ENCODE data around the gene FSD1. TPM values are rescaled to one million over a fixed set of nuclear protein-coding genes. Genes with fewer than 3 reads are reported as not detected.

FSD1 gene
- polyA plus RNA-seq, 1 donor from 2014 or later = 114 TPM

DNA sequence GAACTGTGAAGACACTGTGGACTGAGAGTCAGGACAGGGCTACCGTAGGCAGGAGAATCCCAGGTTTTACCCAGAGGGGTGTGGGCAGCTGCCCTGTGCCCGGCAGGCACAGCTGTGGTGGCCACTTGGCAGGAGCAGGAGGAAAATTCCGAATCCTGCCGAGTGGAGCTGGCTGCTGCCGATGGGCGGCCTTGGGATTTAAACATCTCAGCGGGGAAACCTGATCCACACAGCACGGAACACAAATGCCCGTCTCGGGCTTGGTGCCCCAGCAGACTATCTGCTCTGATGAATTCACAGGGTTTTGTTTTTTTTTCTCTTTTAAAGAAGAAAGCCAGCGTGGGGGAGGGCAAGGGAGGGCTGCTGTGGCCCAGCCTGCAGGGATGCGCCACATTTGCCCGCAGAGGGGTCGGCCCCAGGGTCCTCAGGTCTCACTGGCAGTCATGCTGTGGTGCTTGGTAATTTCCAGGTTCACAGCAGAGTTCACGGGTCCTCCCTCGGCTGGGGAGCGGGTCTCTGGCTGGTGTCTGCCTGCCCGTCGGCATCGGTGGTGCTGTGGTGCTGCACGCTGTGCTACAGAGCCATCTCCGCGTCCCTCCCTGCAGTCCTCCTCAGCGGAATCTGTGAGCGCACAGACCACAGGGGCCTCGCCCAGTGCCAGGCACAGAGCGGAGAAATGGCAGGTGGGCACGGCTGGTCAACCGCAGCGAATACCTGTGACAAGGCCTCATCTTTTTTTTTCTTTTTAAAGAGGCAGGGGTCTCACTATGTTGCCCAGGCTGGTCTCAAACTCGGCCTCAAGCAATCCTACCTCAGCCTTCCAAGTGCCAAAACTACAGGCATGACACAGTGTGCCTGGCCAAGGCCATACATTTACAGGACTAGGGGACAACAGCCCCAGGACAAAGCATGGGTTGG, 67.1 kb downstream of the FSD1 start:
- H3K9me2 ChIP-seq (ENCODE audit: insufficient read depth, low read length) = no peaks in the 10 kb centered on the region
- H3K36me3 ChIP-seq (ENCODE audit: insufficient read depth, low read length) = no peaks in the 10 kb centered on the region
- no peak overlapping the region for H3K4me2 ChIP-seq (ENCODE audit: low read length)
- no peaks in the 10 kb centered on the region for H3K27me3 ChIP-seq (ENCODE audit: insufficient read depth, low read depth, low read length)
- H2AFZ ChIP-seq (ENCODE audit: low read depth, low read length) = no peak overlapping the region
- H3F3A ChIP-seq (ENCODE audit: insufficient read depth, low read length, poor library complexity, severe bottlenecking) = no peaks in the 10 kb centered on the region
- no peak overlapping the region for H3K4me3 ChIP-seq (ENCODE audit: low read length)
- no peaks in the 10 kb centered on the region for H3K9me3 ChIP-seq (ENCODE audit: low read length)
- TF ChIP-seq POLR2AphosphoS5 (IDR thresholded peaks at IDR 0.05) = no peak
- TF ChIP-seq, protein P1, sequence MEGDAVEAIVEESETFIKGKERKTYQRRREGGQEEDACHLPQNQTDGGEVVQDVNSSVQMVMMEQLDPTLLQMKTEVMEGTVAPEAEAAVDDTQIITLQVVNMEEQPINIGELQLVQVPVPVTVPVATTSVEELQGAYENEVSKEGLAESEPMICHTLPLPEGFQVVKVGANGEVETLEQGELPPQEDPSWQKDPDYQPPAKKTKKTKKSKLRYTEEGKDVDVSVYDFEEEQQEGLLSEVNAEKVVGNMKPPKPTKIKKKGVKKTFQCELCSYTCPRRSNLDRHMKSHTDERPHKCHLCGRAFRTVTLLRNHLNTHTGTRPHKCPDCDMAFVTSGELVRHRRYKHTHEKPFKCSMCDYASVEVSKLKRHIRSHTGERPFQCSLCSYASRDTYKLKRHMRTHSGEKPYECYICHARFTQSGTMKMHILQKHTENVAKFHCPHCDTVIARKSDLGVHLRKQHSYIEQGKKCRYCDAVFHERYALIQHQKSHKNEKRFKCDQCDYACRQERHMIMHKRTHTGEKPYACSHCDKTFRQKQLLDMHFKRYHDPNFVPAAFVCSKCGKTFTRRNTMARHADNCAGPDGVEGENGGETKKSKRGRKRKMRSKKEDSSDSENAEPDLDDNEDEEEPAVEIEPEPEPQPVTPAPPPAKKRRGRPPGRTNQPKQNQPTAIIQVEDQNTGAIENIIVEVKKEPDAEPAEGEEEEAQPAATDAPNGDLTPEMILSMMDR (IDR thresholded peaks at IDR 0.05; ENCODE audit: poor library complexity, severe bottlenecking) = no peak
- TF ChIP-seq, protein P2, sequence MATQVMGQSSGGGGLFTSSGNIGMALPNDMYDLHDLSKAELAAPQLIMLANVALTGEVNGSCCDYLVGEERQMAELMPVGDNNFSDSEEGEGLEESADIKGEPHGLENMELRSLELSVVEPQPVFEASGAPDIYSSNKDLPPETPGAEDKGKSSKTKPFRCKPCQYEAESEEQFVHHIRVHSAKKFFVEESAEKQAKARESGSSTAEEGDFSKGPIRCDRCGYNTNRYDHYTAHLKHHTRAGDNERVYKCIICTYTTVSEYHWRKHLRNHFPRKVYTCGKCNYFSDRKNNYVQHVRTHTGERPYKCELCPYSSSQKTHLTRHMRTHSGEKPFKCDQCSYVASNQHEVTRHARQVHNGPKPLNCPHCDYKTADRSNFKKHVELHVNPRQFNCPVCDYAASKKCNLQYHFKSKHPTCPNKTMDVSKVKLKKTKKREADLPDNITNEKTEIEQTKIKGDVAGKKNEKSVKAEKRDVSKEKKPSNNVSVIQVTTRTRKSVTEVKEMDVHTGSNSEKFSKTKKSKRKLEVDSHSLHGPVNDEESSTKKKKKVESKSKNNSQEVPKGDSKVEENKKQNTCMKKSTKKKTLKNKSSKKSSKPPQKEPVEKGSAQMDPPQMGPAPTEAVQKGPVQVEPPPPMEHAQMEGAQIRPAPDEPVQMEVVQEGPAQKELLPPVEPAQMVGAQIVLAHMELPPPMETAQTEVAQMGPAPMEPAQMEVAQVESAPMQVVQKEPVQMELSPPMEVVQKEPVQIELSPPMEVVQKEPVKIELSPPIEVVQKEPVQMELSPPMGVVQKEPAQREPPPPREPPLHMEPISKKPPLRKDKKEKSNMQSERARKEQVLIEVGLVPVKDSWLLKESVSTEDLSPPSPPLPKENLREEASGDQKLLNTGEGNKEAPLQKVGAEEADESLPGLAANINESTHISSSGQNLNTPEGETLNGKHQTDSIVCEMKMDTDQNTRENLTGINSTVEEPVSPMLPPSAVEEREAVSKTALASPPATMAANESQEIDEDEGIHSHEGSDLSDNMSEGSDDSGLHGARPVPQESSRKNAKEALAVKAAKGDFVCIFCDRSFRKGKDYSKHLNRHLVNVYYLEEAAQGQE (IDR thresholded peaks at IDR 0.05; ENCODE audit: borderline replicate concordance) = no peak
- no peak for TF ChIP-seq EP300 (conservative IDR thresholded peaks at IDR 0.05; ENCODE audit: poor library complexity, severe bottlenecking)
- TF ChIP-seq MXI1 (conservative IDR thresholded peaks at IDR 0.05; ENCODE audit: poor library complexity, severe bottlenecking) = no peak
- no peak for TF ChIP-seq SMC3 (conservative IDR thresholded peaks at IDR 0.05; ENCODE audit: poor library complexity)
- no peak for TF ChIP-seq TAF1 (IDR thresholded peaks at IDR 0.05; ENCODE audit: low read depth)
- TF ChIP-seq EZH2 (IDR thresholded peaks at IDR 0.05; ENCODE audit: borderline replicate concordance, insufficient read depth, low read length, poor library complexity, severe bottlenecking) = no peak
- no peak for TF ChIP-seq RAD21 (conservative IDR thresholded peaks at IDR 0.05)
- no peak overlapping the region for H3K27ac ChIP-seq (ENCODE audit: low read length)
- no peak overlapping the region for H3K9ac ChIP-seq (ENCODE audit: low read length)
- H3K79me2 ChIP-seq (replicated peaks; ENCODE audit: insufficient read depth, low read length) = no peaks in the 10 kb centered on the region
- H4K20me1 ChIP-seq (ENCODE audit: insufficient read depth) = no peaks in the 10 kb centered on the region

DNA sequence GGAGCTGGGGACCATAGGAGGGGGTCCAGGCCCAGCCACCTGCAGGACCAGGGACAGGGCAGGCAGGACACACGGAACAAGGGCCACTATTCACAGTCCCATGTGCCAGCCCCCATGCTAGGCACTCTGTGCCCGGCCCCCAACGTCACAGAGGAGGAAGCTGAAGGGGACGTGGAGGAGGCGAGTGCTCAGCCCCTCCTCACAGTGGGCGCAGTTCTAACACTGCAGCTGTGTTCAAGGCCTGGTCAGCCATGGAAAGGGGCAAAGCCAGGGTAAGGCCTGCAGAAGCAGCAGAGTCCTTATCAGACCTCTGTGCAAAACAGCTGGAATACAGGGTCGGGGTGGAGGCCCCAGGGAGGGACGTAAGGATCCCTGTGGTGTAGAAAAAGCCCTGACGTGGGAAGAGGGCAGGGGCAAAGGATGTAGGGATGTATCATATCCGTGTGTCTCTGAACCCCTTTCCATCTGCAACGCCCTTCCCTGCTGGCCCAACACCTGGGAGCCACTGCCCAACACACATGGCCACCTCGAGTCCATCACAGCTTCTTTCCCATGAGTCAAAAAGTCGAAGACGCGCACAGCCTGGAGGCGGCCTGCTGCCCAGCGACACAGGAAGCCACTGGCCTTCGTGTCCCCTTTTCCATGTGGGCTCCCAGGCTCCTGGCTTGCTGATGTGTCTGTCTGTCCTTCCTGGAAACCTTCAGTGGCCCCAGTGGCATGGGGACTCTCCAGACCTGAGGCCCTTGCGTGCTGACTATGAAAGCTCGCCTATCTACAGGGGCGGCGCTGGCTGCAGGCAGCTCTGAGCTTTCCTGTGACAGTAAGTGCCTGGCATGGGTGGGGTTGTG, 68.0 kb downstream of the FSD1 start:
- no peaks in the 10 kb centered on the region for H3K27me3 ChIP-seq (ENCODE audit: insufficient read depth, low read depth, low read length)
- H3K9ac ChIP-seq (ENCODE audit: low read length) = no peak overlapping the region
- no peaks in the 10 kb centered on the region for H3K79me2 ChIP-seq (replicated peaks; ENCODE audit: insufficient read depth, low read length)
- no peaks in the 10 kb centered on the region for H3K9me2 ChIP-seq (ENCODE audit: insufficient read depth, low read length)
- H2AFZ ChIP-seq (ENCODE audit: low read depth, low read length) = no peak overlapping the region
- no peak overlapping the region for H3K4me2 ChIP-seq (ENCODE audit: low read length)
- H3K9me3 ChIP-seq (ENCODE audit: low read length) = no peaks in the 10 kb centered on the region
- H4K20me1 ChIP-seq (ENCODE audit: insufficient read depth) = no peaks in the 10 kb centered on the region
- no peaks in the 10 kb centered on the region for H3K36me3 ChIP-seq (ENCODE audit: insufficient read depth, low read length)
- no peak overlapping the region for H3K27ac ChIP-seq (ENCODE audit: low read length)
- H3K4me3 ChIP-seq (ENCODE audit: low read length) = no peak overlapping the region
- H3F3A ChIP-seq (ENCODE audit: insufficient read depth, low read length, poor library complexity, severe bottlenecking) = no peaks in the 10 kb centered on the region
- TF ChIP-seq POLR2AphosphoS5 (IDR thresholded peaks at IDR 0.05) (no peak), TAF1 (IDR thresholded peaks at IDR 0.05; ENCODE audit: low read depth) (no peak), EZH2 (IDR thresholded peaks at IDR 0.05; ENCODE audit: borderline replicate concordance, insufficient read depth, low read length, poor library complexity, severe bottlenecking) (no peak), RAD21 (conservative IDR thresholded peaks at IDR 0.05) (no peak), MXI1 (conservative IDR thresholded peaks at IDR 0.05; ENCODE audit: poor library complexity, severe bottlenecking) (no peak), EP300 (conservative IDR thresholded peaks at IDR 0.05; ENCODE audit: poor library complexity, severe bottlenecking) (no peak), SMC3 (conservative IDR thresholded peaks at IDR 0.05; ENCODE audit: poor library complexity) (no peak)
- TF ChIP-seq, protein P1 (IDR thresholded peaks at IDR 0.05; ENCODE audit: poor library complexity, severe bottlenecking) = no peak
- TF ChIP-seq, protein P2 (IDR thresholded peaks at IDR 0.05; ENCODE audit: borderline replicate concordance) = no peak
